GM12892 (cell line): ENCODE measurements around the gene DRC1.

ENCODE experiments used
- POLR2A ChIP-seq: IDR thresholded peaks from 2 replicates; pipeline ENCODE4 v1.6.1; 2011; ENCODE audit warnings: low read depth, low read length, control low read depth
- TAF1 ChIP-seq: IDR thresholded peaks from 2 replicates; pipeline ENCODE4 v1.6.1; 2011; ENCODE audit warnings: low read depth, mild to moderate bottlenecking, control low read depth, low read length, borderline replicate concordance

DNA sequence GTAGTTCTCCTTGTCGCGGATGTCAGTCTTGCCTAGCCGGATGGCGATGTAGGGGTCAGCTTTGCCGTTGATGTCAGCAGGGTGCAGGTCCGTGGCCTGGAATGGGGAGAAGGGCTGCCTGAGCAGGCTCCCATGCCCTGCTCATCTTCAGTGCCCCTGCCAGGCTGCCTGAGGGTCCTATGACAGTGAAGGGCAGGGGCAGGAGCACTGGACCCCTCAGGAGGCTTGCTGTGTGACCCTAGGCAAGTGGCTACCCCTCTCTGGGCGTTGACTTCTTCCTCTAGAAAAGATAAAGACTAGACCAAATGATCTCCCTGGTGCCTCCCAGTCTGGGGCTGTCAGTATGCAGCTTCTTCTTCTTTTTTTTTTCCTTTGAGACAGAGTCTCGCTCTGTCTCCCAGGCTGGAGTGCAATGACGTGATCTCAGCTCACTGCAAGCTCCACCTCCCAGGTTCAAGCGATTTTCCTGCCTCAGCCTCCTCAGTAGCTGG is 64.3 kb downstream of the DRC1 start:
- TF ChIP-seq TAF1 = no peak
- TF ChIP-seq POLR2A = no peak
